Measurements from ENCODE around the gene GLDC.
A peak's percentile ranks its signal among the peaks of the same experiment; 100 is the strongest.

Gene GLDC

GRCh38 chr9:6590334-6590733 is 55.2 kb downstream of the GLDC start:
- ATAC-seq (ENCODE audit: insufficient read depth, low read depth) (no peak), DNase-seq (no peak)
- TF ChIP-seq EZH2 (IDR thresholded peaks at IDR 0.05; ENCODE audit: borderline replicate concordance, low read depth, low read length, severe bottlenecking) = no peak
- no peak for TF ChIP-seq CTCF (IDR thresholded peaks at IDR 0.05; ENCODE audit: borderline replicate concordance, extremely low read depth, low read length, poor library complexity, severe bottlenecking)
- no peak overlapping the region for H3K27ac ChIP-seq (ENCODE audit: low read length)
- H4K20me1 ChIP-seq (ENCODE audit: insufficient read depth, low read length) = no peaks in the 10 kb centered on the region
- no peak overlapping the region for H2AFZ ChIP-seq (ENCODE audit: low read depth, low read length)
- H3K9ac ChIP-seq (ENCODE audit: low read depth, low read length) = no peak overlapping the region
- H3K79me2 ChIP-seq (ENCODE audit: insufficient read depth, low read length) = no peaks in the 10 kb centered on the region
- no peaks in the 10 kb centered on the region for H3K27me3 ChIP-seq (ENCODE audit: insufficient read depth, low read length, poor library complexity)
- no peak overlapping the region for H3K4me3 ChIP-seq (ENCODE audit: low read depth in 1 of 2, low read length in 2 of 2)
- H3K9me3 ChIP-seq (ENCODE audit: insufficient read depth, low read length, severe bottlenecking) = no peaks in the 10 kb centered on the region
- no peak overlapping the region for H3K4me2 ChIP-seq (ENCODE audit: insufficient read depth, low read length)
- no peaks in the 10 kb centered on the region for H3K4me1 ChIP-seq (ENCODE audit: insufficient read depth, low read length)
- no peaks in the 10 kb centered on the region for H3K36me3 ChIP-seq (ENCODE audit: insufficient read depth, low read length)

GRCh38 chr9:6584881-6585597 is 60.5 kb downstream of the GLDC start:
- no peaks in the 10 kb centered on the region for H4K20me1 ChIP-seq (ENCODE audit: insufficient read depth, low read length)
- no peak overlapping the region for H3K27ac ChIP-seq (ENCODE audit: low read length)
- no peaks in the 10 kb centered on the region for H3K4me1 ChIP-seq (ENCODE audit: insufficient read depth, low read length)
- TF ChIP-seq EZH2 (IDR thresholded peaks at IDR 0.05; ENCODE audit: borderline replicate concordance, low read depth, low read length, severe bottlenecking) (no peak), CTCF (IDR thresholded peaks at IDR 0.05; ENCODE audit: borderline replicate concordance, extremely low read depth, low read length, poor library complexity, severe bottlenecking) (peak; percentile 65)
- no peaks in the 10 kb centered on the region for H3K9me3 ChIP-seq (ENCODE audit: insufficient read depth, low read length, severe bottlenecking)
- no peak for DNase-seq
- no peak overlapping the region for H3K4me3 ChIP-seq (ENCODE audit: low read depth in 1 of 2, low read length in 2 of 2)
- no peak overlapping the region for H3K9ac ChIP-seq (ENCODE audit: low read depth, low read length)
- no peak overlapping the region for H2AFZ ChIP-seq (ENCODE audit: low read depth, low read length)
- no peaks in the 10 kb centered on the region for H3K79me2 ChIP-seq (ENCODE audit: insufficient read depth, low read length)
- peak; percentile 64; the same call in 1 of the 3 replicates for ATAC-seq (ENCODE audit: insufficient read depth, low read depth)
- no peaks in the 10 kb centered on the region for H3K36me3 ChIP-seq (ENCODE audit: insufficient read depth, low read length)
- no peaks in the 10 kb centered on the region for H3K27me3 ChIP-seq (ENCODE audit: insufficient read depth, low read length, poor library complexity)
- no peak overlapping the region for H3K4me2 ChIP-seq (ENCODE audit: insufficient read depth, low read length)

GRCh38 chr9:6581253-6581652 is 64.3 kb downstream of the GLDC start:
- no peaks in the 10 kb centered on the region for H3K79me2 ChIP-seq (ENCODE audit: insufficient read depth, low read length)
- no peaks in the 10 kb centered on the region for H3K4me1 ChIP-seq (ENCODE audit: insufficient read depth, low read length)
- ATAC-seq (ENCODE audit: insufficient read depth, low read depth) (no peak), DNase-seq (no peak)
- no peak overlapping the region for H3K4me2 ChIP-seq (ENCODE audit: insufficient read depth, low read length)
- H3K27me3 ChIP-seq (ENCODE audit: insufficient read depth, low read length, poor library complexity) = no peaks in the 10 kb centered on the region
- no peak overlapping the region for H3K4me3 ChIP-seq (ENCODE audit: low read depth in 1 of 2, low read length in 2 of 2)
- H3K9ac ChIP-seq (ENCODE audit: low read depth, low read length) = no peak overlapping the region
- TF ChIP-seq EZH2 (IDR thresholded peaks at IDR 0.05; ENCODE audit: borderline replicate concordance, low read depth, low read length, severe bottlenecking) = no peak
- no peak for TF ChIP-seq CTCF (IDR thresholded peaks at IDR 0.05; ENCODE audit: borderline replicate concordance, extremely low read depth, low read length, poor library complexity, severe bottlenecking)
- H3K9me3 ChIP-seq (ENCODE audit: insufficient read depth, low read length, severe bottlenecking) = no peaks in the 10 kb centered on the region
- H4K20me1 ChIP-seq (ENCODE audit: insufficient read depth, low read length) = no peaks in the 10 kb centered on the region
- no peak overlapping the region for H3K27ac ChIP-seq (ENCODE audit: low read length)
- H3K36me3 ChIP-seq (ENCODE audit: insufficient read depth, low read length) = no peaks in the 10 kb centered on the region
- H2AFZ ChIP-seq (ENCODE audit: low read depth, low read length) = no peak overlapping the region
